Tibial nerve (tissue), 4 donors: ENCODE data around the gene CRB1.

Source experiments
- CTCF ChIP-seq, 5 experiments: fragments of 200-600 bp in 3 of 5; fragments of 450-650 bp in 2 of 5; sonication (generic) in 3 of 5; IDR thresholded peaks; one replicate each; pipeline ENCODE4 v1.5.1; 2016 to 2019; ENCODE audit warnings: antibody characterized with exemption in 5 of 5, mild to moderate bottlenecking in 3 of 5, moderate library complexity in 2 of 5
- EP300 ChIP-seq, 2 donors: sonication (generic); formaldehyde crosslinking; IDR thresholded peaks; one replicate each; pipeline ENCODE4 v1.6.1; 2017; ENCODE audit warnings: antibody characterized with exemption in 2 of 2, mild to moderate bottlenecking in 1 of 2

GRCh38 chr1:197307551-197307950, 39.5 kb downstream of the CRB1 start:
- TF ChIP-seq CTCF (IDR thresholded peaks at IDR 0.05) (no peak), EP300 (IDR thresholded peaks at IDR 0.05) (no peak)
